ENCODE data around the gene CNTFR.

The CNTFR gene

GRCh38 chr9:34568774-34569173, 20.8 kb downstream of the CNTFR start:
- no CpG with 5 or more reads among the region's 12 CpGs for WGBS (ENCODE audit: extremely low coverage, insufficient coverage, low lambda C conversion rate)
- Histone ChIP-seq H2BK15ac (replicated peaks; ENCODE audit: low read depth) (no peak overlapping the region), H3K18ac (ENCODE audit: low read length) (no peak overlapping the region), H3K27me3 (ENCODE audit: insufficient read depth, low read length, poor library complexity) (no peaks in the 10 kb centered on the region), H2BK120ac (ENCODE audit: low read depth, low read length) (no peak overlapping the region), H3K4me1 (ENCODE audit: control insufficient read depth, low read depth, low read length) (peaks cover 6% of the 10 kb centered on the region), H3K79me2 (ENCODE audit: control insufficient read depth, insufficient read depth, low read length) (no peaks in the 10 kb centered on the region), H3K36me3 (ENCODE audit: control insufficient read depth, insufficient read depth, low read length) (no peaks in the 10 kb centered on the region), H3K27ac (ENCODE audit: low read depth, low read length) (no peak overlapping the region), H4K5ac (ENCODE audit: low read length) (no peak overlapping the region), H3K23ac (ENCODE audit: low read length) (no peak overlapping the region), H4K8ac (ENCODE audit: low read depth, low read length) (no peak overlapping the region), H3K9ac (ENCODE audit: low read length) (no peak overlapping the region), H3K79me1 (ENCODE audit: low read length) (no peaks in the 10 kb centered on the region), H3K4me2 (ENCODE audit: low read length) (no peak overlapping the region), H3K4me3 (ENCODE audit: low read length) (no peak overlapping the region), H3K56ac (ENCODE audit: low read length) (peak overlapping the region; percentile 22), H2BK5ac (ENCODE audit: low read length) (no peak overlapping the region), H3K4ac (ENCODE audit: low read depth, low read length) (no peak overlapping the region), H2AK5ac (ENCODE audit: low read length) (no peak overlapping the region)
- DNase-seq, result no peak

- Histone ChIP-seq H3K79me2 (ENCODE audit: control insufficient read depth, insufficient read depth, low read length) (no peaks in the 10 kb centered on the region), H2AK5ac (ENCODE audit: low read length) (no peak overlapping the region), H3K23ac (ENCODE audit: low read length) (no peak overlapping the region), H4K5ac (ENCODE audit: low read length) (no peak overlapping the region), H3K4ac (ENCODE audit: low read depth, low read length) (no peak overlapping the region), H3K27me3 (ENCODE audit: insufficient read depth, low read length, poor library complexity) (no peaks in the 10 kb centered on the region), H3K4me3 (ENCODE audit: low read length) (no peak overlapping the region), H3K27ac (ENCODE audit: low read depth, low read length) (no peak overlapping the region), H2BK120ac (ENCODE audit: low read depth, low read length) (no peak overlapping the region), H3K79me1 (ENCODE audit: low read length) (no peaks in the 10 kb centered on the region), H3K56ac (ENCODE audit: low read length) (no peak overlapping the region), H3K4me1 (ENCODE audit: control insufficient read depth, low read depth, low read length) (peaks cover 6% of the 10 kb centered on the region), H3K4me2 (ENCODE audit: low read length) (no peak overlapping the region), H2BK5ac (ENCODE audit: low read length) (no peak overlapping the region), H3K36me3 (ENCODE audit: control insufficient read depth, insufficient read depth, low read length) (no peaks in the 10 kb centered on the region), H4K8ac (ENCODE audit: low read depth, low read length) (no peak overlapping the region), H3K18ac (ENCODE audit: low read length) (no peak overlapping the region), H3K9ac (ENCODE audit: low read length) (no peak overlapping the region), H2BK15ac (replicated peaks; ENCODE audit: low read depth) (no peak overlapping the region)
- WGBS (ENCODE audit: extremely low coverage, insufficient coverage, low lambda C conversion rate), result no CpG with 5 or more reads among the region's 7 CpGs
- no peak for DNase-seq
Observed at GRCh38 chr9:34568133-34568532, 21.4 kb downstream of the CNTFR start.

- Histone ChIP-seq H3K27ac (ENCODE audit: low read depth, low read length) (no peak overlapping the region), H3K79me2 (ENCODE audit: control insufficient read depth, insufficient read depth, low read length) (no peaks in the 10 kb centered on the region), H3K27me3 (ENCODE audit: insufficient read depth, low read length, poor library complexity) (no peaks in the 10 kb centered on the region), H3K4me2 (ENCODE audit: low read length) (no peak overlapping the region), H4K8ac (ENCODE audit: low read depth, low read length) (no peak overlapping the region), H2AK5ac (ENCODE audit: low read length) (no peak overlapping the region), H3K9ac (ENCODE audit: low read length) (no peak overlapping the region), H3K18ac (ENCODE audit: low read length) (no peak overlapping the region), H2BK15ac (replicated peaks; ENCODE audit: low read depth) (no peak overlapping the region), H2BK5ac (ENCODE audit: low read length) (no peak overlapping the region), H3K4ac (ENCODE audit: low read depth, low read length) (no peak overlapping the region), H4K5ac (ENCODE audit: low read length) (no peak overlapping the region), H3K4me1 (ENCODE audit: control insufficient read depth, low read depth, low read length) (peaks cover 6% of the 10 kb centered on the region), H3K36me3 (ENCODE audit: control insufficient read depth, insufficient read depth, low read length) (no peaks in the 10 kb centered on the region), H2BK120ac (ENCODE audit: low read depth, low read length) (no peak overlapping the region), H3K4me3 (ENCODE audit: low read length) (no peak overlapping the region), H3K79me1 (ENCODE audit: low read length) (no peaks in the 10 kb centered on the region), H3K56ac (ENCODE audit: low read length) (no peak overlapping the region), H3K23ac (ENCODE audit: low read length) (no peak overlapping the region)
- no CpG with 5 or more reads among the region's 6 CpGs for WGBS (ENCODE audit: extremely low coverage, insufficient coverage, low lambda C conversion rate)
- DNase-seq, result no peak
Observed at GRCh38 chr9:34566972-34567371, 22.6 kb downstream of the CNTFR start.

- Histone ChIP-seq H3K4me1 (ENCODE audit: control insufficient read depth, low read depth, low read length) (peaks cover 6% of the 10 kb centered on the region), H3K23ac (ENCODE audit: low read length) (no peak overlapping the region), H2AK5ac (ENCODE audit: low read length) (no peak overlapping the region), H2BK120ac (ENCODE audit: low read depth, low read length) (no peak overlapping the region), H3K4me3 (ENCODE audit: low read length) (no peak overlapping the region), H2BK15ac (replicated peaks; ENCODE audit: low read depth) (no peak overlapping the region), H2BK5ac (ENCODE audit: low read length) (no peak overlapping the region), H3K18ac (ENCODE audit: low read length) (no peak overlapping the region), H3K36me3 (ENCODE audit: control insufficient read depth, insufficient read depth, low read length) (no peaks in the 10 kb centered on the region), H3K27ac (ENCODE audit: low read depth, low read length) (no peak overlapping the region), H3K79me2 (ENCODE audit: control insufficient read depth, insufficient read depth, low read length) (no peaks in the 10 kb centered on the region), H3K4ac (ENCODE audit: low read depth, low read length) (no peak overlapping the region), H3K4me2 (ENCODE audit: low read length) (no peak overlapping the region), H3K79me1 (ENCODE audit: low read length) (no peaks in the 10 kb centered on the region), H3K56ac (ENCODE audit: low read length) (no peak overlapping the region), H3K9ac (ENCODE audit: low read length) (no peak overlapping the region), H4K5ac (ENCODE audit: low read length) (no peak overlapping the region), H3K27me3 (ENCODE audit: insufficient read depth, low read length, poor library complexity) (no peaks in the 10 kb centered on the region), H4K8ac (ENCODE audit: low read depth, low read length) (no peak overlapping the region)
- no peak for DNase-seq
- WGBS (ENCODE audit: extremely low coverage, insufficient coverage, low lambda C conversion rate), result no CpG with 5 or more reads among the region's 8 CpGs
Observed at GRCh38 chr9:34566322-34566721, 23.2 kb downstream of the CNTFR start.

- Histone ChIP-seq H3K27ac (ENCODE audit: low read depth, low read length) (no peak overlapping the region), H3K56ac (ENCODE audit: low read length) (no peak overlapping the region), H3K4me1 (ENCODE audit: control insufficient read depth, low read depth, low read length) (peaks cover 6% of the 10 kb centered on the region), H2BK5ac (ENCODE audit: low read length) (no peak overlapping the region), H3K36me3 (ENCODE audit: control insufficient read depth, insufficient read depth, low read length) (no peaks in the 10 kb centered on the region), H2BK15ac (replicated peaks; ENCODE audit: low read depth) (no peak overlapping the region), H3K4ac (ENCODE audit: low read depth, low read length) (no peak overlapping the region), H3K27me3 (ENCODE audit: insufficient read depth, low read length, poor library complexity) (no peaks in the 10 kb centered on the region), H3K18ac (ENCODE audit: low read length) (no peak overlapping the region), H3K79me1 (ENCODE audit: low read length) (no peaks in the 10 kb centered on the region), H2BK120ac (ENCODE audit: low read depth, low read length) (no peak overlapping the region), H3K9ac (ENCODE audit: low read length) (no peak overlapping the region), H2AK5ac (ENCODE audit: low read length) (no peak overlapping the region), H3K4me2 (ENCODE audit: low read length) (no peak overlapping the region), H3K23ac (ENCODE audit: low read length) (no peak overlapping the region), H4K8ac (ENCODE audit: low read depth, low read length) (no peak overlapping the region), H4K5ac (ENCODE audit: low read length) (no peak overlapping the region), H3K4me3 (ENCODE audit: low read length) (no peak overlapping the region), H3K79me2 (ENCODE audit: control insufficient read depth, insufficient read depth, low read length) (no peaks in the 10 kb centered on the region)
- DNase-seq, result no peak
- no CpG with 5 or more reads among the region's 8 CpGs for WGBS (ENCODE audit: extremely low coverage, insufficient coverage, low lambda C conversion rate)
Observed at GRCh38 chr9:34565856-34566255, 23.7 kb downstream of the CNTFR start.

- Histone ChIP-seq H2BK5ac (ENCODE audit: low read length) (no peak overlapping the region), H4K5ac (ENCODE audit: low read length) (no peak overlapping the region), H2BK15ac (replicated peaks; ENCODE audit: low read depth) (no peak overlapping the region), H3K4me2 (ENCODE audit: low read length) (no peak overlapping the region), H2BK120ac (ENCODE audit: low read depth, low read length) (no peak overlapping the region), H3K4me1 (ENCODE audit: control insufficient read depth, low read depth, low read length) (peaks cover 13% of the 10 kb centered on the region), H3K56ac (ENCODE audit: low read length) (no peak overlapping the region), H3K4ac (ENCODE audit: low read depth, low read length) (no peak overlapping the region), H3K18ac (ENCODE audit: low read length) (no peak overlapping the region), H3K27me3 (ENCODE audit: insufficient read depth, low read length, poor library complexity) (no peaks in the 10 kb centered on the region), H3K36me3 (ENCODE audit: control insufficient read depth, insufficient read depth, low read length) (no peaks in the 10 kb centered on the region), H3K4me3 (ENCODE audit: low read length) (no peak overlapping the region), H3K79me1 (ENCODE audit: low read length) (no peaks in the 10 kb centered on the region), H3K79me2 (ENCODE audit: control insufficient read depth, insufficient read depth, low read length) (no peaks in the 10 kb centered on the region), H4K8ac (ENCODE audit: low read depth, low read length) (no peak overlapping the region), H3K27ac (ENCODE audit: low read depth, low read length) (no peak overlapping the region), H3K9ac (ENCODE audit: low read length) (no peak overlapping the region), H2AK5ac (ENCODE audit: low read length) (no peak overlapping the region), H3K23ac (ENCODE audit: low read length) (no peak overlapping the region)
- no peak for DNase-seq
- no CpG with 5 or more reads among the region's 16 CpGs for WGBS (ENCODE audit: extremely low coverage, insufficient coverage, low lambda C conversion rate)
Observed at GRCh38 chr9:34564617-34565016, 24.9 kb downstream of the CNTFR start.
